Measurements from ENCODE around the gene SRR. TPM values are rescaled to one million over a fixed set of nuclear protein-coding genes. Genes with fewer than 3 reads are reported as not detected.
A peak's percentile ranks its signal among the peaks of the same experiment; 100 is the strongest.

The SRR gene
- polyA plus RNA-seq, 1 experiment = 27.3 TPM

DNA sequence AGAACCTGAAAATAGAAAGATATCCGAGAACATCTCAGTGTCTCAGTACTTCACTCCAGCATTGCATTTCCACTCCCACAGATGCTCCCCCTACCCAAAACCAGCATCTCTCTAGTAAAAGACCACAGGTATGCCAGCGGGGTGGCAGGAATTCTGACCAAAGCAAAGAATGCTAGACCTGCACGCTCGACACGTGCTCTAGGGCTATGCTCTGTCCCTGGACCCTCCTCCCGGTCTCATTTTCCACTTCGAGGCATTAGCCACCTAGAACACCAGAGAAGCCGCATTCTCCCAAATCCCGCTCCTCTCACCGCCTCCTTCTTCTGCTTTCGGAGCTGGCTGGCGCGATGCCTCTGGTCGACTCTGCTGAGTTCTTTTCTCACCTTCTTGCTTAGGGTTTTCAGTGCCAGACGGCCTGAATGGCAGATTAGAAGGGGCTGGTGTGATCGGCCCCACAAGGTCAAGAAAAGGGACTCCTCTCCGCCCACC is 32.0 kb downstream of the SRR start:
- H3K27ac ChIP-seq (ENCODE audit: low read depth, low read length) = peak overlapping the region; percentile 31
- TF ChIP-seq, protein P1, sequence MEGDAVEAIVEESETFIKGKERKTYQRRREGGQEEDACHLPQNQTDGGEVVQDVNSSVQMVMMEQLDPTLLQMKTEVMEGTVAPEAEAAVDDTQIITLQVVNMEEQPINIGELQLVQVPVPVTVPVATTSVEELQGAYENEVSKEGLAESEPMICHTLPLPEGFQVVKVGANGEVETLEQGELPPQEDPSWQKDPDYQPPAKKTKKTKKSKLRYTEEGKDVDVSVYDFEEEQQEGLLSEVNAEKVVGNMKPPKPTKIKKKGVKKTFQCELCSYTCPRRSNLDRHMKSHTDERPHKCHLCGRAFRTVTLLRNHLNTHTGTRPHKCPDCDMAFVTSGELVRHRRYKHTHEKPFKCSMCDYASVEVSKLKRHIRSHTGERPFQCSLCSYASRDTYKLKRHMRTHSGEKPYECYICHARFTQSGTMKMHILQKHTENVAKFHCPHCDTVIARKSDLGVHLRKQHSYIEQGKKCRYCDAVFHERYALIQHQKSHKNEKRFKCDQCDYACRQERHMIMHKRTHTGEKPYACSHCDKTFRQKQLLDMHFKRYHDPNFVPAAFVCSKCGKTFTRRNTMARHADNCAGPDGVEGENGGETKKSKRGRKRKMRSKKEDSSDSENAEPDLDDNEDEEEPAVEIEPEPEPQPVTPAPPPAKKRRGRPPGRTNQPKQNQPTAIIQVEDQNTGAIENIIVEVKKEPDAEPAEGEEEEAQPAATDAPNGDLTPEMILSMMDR (IDR thresholded peaks at IDR 0.05; ENCODE audit: low read depth, low read length) = no peak
- ChIA-PET CTCF (interaction anchor here (0.7 to 3.6 kb wide), 4 partner anchors 17 to 281 kb away, joined by 3 to 14 read pairs (median 7); partner anchors contain the start of gene HIC1), POLR2A (interaction anchor here (0.9 to 1.6 kb wide), 12 partner anchors 12 to 620 kb away, joined by 3 to 7 read pairs (median 4); partner anchors contain the start of genes SMG6 and SRR)
- no peaks in the 10 kb centered on the region for H3K27me3 ChIP-seq (ENCODE audit: control insufficient read depth, insufficient read depth, low read length)
- H3K9me3 ChIP-seq (ENCODE audit: control insufficient read depth, insufficient read depth, low read length) = peaks cover 3% of the 10 kb centered on the region; the same call in 1 of the 2 replicates
- peak overlapping the region; percentile 95 for H3K4me3 ChIP-seq (ENCODE audit: low read depth, low read length)
- DNase-seq (ENCODE audit: low read depth, low spot score) = no peak

DNA sequence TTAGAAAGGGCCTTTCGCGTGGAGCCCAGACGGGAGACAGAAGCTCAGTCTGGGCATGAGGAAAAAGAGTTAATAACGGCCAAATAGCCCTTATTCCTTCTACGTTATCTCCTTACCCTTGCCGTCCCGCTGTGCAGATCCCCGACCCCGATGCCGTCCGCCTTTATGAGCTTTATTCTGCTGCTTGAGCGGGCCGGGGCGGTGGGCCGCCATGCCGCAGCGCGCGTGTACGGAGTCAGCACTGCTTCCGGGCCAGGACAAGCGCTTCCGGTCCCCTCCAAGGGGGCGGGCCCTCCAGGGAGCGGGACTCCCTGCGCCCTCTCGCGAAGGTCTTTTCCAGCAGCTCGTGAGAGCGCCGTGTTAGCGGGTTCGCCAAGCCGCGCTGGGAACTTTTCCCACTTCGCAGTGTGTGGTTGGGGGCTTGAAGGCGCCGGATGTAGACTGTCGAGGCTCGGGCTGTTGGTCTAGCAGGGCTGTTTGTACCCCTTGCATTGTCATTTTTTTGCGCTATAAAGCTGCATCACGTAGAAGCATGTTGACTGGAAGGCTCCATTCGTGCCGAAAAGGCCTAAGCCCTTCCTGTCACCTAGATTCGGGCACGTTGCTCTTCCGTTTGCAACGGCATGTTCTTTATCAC is 32.6 kb downstream of the SRR start, which contains the start of gene TSR1:
Gene TSR1, minus strand, starts transcription at position 243 of the 637 bp plus-strand sequence. Its CDS starts 30 bp downstream, at position 213.
- Histone ChIP-seq H3K27me3 (ENCODE audit: control insufficient read depth, insufficient read depth, low read length) (no peaks in the 10 kb centered on the region), H3K27ac (ENCODE audit: low read depth, low read length) (peak within 1 kb of the TSS; percentile 31), H3K4me3 (ENCODE audit: low read depth, low read length) (peak within 1 kb of the TSS; percentile 95), H3K9me3 (ENCODE audit: control insufficient read depth, insufficient read depth, low read length) (peaks cover 3% of the 10 kb centered on the region; the same call in 1 of the 2 replicates)
- POLR2A ChIA-PET = interaction anchor here (0.6 to 1.6 kb wide), 14 partner anchors 12 to 620 kb away, joined by 3 to 7 read pairs (median 4); partner anchors contain the start of genes SMG6 and SRR
- CTCF ChIA-PET = interaction anchor here (0.7 to 3.6 kb wide), 4 partner anchors 17 to 282 kb away, joined by 3 to 14 read pairs (median 7); partner anchors contain the start of gene HIC1
- TF ChIP-seq, protein P1 (IDR thresholded peaks at IDR 0.05; ENCODE audit: low read depth, low read length) = peak; percentile 36
- DNase-seq (ENCODE audit: low read depth, low spot score) = peak; percentile 68

DNA sequence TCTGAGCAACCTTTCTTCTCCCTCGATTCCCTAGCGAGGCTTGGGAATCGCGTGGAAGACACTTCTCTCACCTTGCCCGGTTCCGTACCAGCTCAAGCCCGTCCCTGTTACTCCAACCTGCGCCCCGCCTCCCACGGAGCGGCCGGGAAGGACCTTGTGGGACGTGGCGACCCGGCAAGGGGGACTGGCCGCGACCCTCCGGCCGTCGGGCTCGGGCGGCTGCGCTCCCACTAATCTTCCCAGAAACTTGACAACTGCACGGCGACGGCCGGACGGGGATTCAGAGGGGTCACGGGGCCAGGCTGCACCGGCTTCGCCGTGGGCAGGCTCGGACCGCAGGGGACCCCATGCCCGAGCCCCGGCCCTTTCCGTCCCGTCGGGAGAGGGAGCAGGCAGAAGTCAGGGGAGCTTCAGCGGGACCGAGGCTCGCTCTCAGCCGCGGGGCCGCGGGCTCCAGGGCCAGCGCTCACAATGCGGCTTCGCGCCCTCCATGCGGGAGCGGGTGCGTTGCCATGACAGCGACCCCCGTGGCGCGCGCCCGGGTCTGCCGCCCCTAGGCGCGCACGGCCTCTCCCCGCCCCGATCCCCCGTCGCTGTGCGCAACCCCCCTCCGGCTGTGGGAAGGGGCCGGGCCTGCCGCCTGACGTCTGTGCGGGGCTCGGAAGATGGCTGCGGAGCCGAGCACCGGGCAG is 33.2 kb downstream of the SRR start, which contains the start of gene SGSM2:
Gene SGSM2, plus strand, starts transcription at position 650 of the 692 bp plus-strand sequence. CDS start 188 bp downstream, outside the sequence.
- H3K4me3 ChIP-seq (ENCODE audit: low read depth, low read length) = peak within 1 kb of the TSS; percentile 95
- TF ChIP-seq, protein P1 (IDR thresholded peaks at IDR 0.05; ENCODE audit: low read depth, low read length) = no peak
- CTCF ChIA-PET = interaction anchor here (1.2 to 3.6 kb wide), 5 partner anchors 10 to 283 kb away, joined by 3 to 15 read pairs (median 8); partner anchors contain the start of gene HIC1
- DNase-seq (ENCODE audit: low read depth, low spot score) = no peak
- peak within 1 kb of the TSS; percentile 39 for H3K27ac ChIP-seq (ENCODE audit: low read depth, low read length)
- no peaks in the 10 kb centered on the region for H3K27me3 ChIP-seq (ENCODE audit: control insufficient read depth, insufficient read depth, low read length)
- POLR2A ChIA-PET = interaction anchor here (0.6 to 1.6 kb wide), 15 partner anchors 11 to 508 kb away, joined by 3 to 8 read pairs (median 4); partner anchors contain the start of genes SMG6 and SRR
- H3K9me3 ChIP-seq (ENCODE audit: control insufficient read depth, insufficient read depth, low read length) = peaks cover 3% of the 10 kb centered on the region; the same call in 1 of the 2 replicates

DNA sequence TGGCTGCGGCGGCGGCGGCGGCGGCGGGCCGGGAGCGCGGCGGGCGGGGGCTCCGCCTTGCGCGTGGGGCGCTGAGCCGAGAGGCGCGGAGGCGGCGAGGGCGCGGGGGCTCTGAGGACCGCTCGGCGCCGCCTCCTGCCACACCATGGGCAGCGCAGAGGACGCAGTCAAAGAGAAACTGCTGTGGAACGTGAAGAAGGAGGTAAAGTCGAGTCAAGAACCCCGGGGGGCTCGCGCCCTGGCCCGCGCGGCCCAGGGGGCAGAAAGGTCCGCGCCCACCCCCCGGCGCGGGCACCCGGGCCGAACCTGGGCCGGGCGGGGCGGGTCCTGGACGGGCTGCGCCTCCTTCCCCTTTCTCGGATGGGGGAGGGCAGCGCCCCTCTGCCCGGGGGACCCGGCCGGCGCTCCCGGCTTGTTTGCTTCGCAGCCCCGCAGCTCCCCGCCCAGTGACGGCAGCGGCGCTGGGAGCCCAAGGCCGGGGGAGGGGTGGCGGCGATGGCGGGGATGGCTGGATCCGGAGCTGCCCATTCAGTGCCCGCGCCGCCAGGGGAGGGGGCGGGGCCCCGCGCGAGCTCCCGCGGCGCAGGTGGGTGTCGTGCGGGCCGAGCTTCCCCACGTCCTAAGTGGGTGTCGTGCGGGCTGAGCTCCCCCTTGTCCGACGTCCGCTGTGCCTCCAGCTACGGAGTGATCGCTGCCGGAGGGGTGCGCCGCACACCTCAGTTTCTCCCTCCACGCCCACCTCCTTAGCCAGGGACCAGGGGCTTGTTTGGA is 34.0 kb downstream of the SRR start:
- CTCF ChIA-PET = interaction anchor here (1.3 to 3.6 kb wide), 3 partner anchors 10 to 44 kb away, joined by 3 to 15 read pairs (median 14); no protein-coding TSS in a partner anchor

More for the DNA sequence above, 34.0 kb downstream of the SRR start:
- H3K27ac ChIP-seq (ENCODE audit: low read depth, low read length) = peak overlapping the region; percentile 39
- TF ChIP-seq, protein P1 (IDR thresholded peaks at IDR 0.05; ENCODE audit: low read depth, low read length) = no peak
- POLR2A ChIA-PET = interaction anchor here (0.7 to 1.4 kb wide), 5 partner anchors 11 to 81 kb away, joined by 3 to 8 read pairs (median 4); partner anchors contain the start of genes SMG6 and SRR
- peak overlapping the region; percentile 95 for H3K4me3 ChIP-seq (ENCODE audit: low read depth, low read length)
- H3K27me3 ChIP-seq (ENCODE audit: control insufficient read depth, insufficient read depth, low read length) = no peaks in the 10 kb centered on the region
- DNase-seq (ENCODE audit: low read depth, low spot score) = no peak
- peaks cover 3% of the 10 kb centered on the region; the same call in 1 of the 2 replicates for H3K9me3 ChIP-seq (ENCODE audit: control insufficient read depth, insufficient read depth, low read length)
